NCI-H2171 (cell line): ENCODE data around the gene DFFB.
"Not testable (repeated sequence)": the region's sequence is repeated elsewhere in the genome, so short reads cannot be mapped to it uniquely, and the experiment has no call there.

ENCODE experiments used
- DNase-seq: peaks from one replicate; lab custom pipeline; 2025; lab: John Stamatoyannopoulos, UW

DFFB gene, protein sequence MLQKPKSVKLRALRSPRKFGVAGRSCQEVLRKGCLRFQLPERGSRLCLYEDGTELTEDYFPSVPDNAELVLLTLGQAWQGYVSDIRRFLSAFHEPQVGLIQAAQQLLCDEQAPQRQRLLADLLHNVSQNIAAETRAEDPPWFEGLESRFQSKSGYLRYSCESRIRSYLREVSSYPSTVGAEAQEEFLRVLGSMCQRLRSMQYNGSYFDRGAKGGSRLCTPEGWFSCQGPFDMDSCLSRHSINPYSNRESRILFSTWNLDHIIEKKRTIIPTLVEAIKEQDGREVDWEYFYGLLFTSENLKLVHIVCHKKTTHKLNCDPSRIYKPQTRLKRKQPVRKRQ

GRCh38 chr1:3856923-3857790 lies at the start of gene DFFB, which contains the start of gene CEP104:
Gene DFFB, plus strand, starts transcription at chr1:3857476. Its CDS starts 128 bp downstream, at chr1:3857604.
Gene CEP104, minus strand, starts transcription at chr1:3857211. Its CDS starts 4,804 bp downstream, at chr1:3852407.
- peak; percentile 98 for DNase-seq

- no peak for DNase-seq
These were observed 49.5 kb upstream of the DFFB start for GRCh38 chr1:3807769-3808168.

GRCh38 chr1:3809680-3810079 lies 47.6 kb upstream of the DFFB start:
- DNase-seq: no peak

DNA sequence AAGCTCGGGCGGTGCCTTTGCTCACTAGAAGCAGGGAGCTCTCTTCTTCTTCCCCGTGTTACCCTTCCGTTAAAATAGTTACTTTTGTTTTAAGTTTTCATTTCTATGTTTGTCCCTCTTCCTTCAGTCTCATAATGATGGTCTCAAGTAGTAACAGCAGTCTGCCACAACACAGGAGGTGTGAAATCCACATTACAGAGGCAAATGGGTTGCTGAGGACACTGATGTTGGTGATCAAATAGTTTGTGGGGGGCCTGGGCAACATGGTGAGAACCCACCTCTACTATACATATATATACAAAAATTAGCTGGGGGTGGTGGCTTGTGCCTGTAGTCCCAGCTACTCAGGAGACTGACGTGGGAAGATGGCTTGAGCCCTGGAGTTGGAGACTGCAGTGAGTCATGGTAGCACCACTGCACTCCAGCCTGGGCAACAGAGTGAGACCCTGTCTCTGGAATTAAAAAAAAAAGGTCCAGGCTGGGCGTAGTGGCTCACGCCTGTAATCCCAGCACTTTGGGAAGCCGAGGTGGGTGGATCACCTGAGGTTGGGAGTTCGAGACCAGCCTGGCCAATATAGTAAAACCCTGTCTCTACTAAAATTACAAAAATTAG lies 47.0 kb upstream of the DFFB start:
- not testable (repeated sequence) for DNase-seq

DNA sequence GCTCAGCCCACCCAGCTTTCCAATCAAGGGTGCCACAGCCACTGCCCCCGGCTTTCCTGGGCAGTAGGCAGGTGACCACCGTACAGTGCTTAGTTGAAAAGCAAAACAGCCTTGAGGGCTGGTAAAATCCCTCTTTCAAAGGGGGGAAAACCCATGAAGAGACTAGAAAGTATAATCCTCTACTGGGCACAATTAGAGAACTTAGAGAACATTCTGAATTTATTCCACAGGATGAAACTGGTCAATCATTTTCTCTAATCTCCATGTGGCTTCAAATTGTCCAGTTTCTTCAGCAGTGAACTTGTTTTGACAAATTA lies 45.7 kb upstream of the DFFB start:
- no peak for DNase-seq

- no peak for DNase-seq
These were observed 43.2 kb upstream of the DFFB start for GRCh38 chr1:3814065-3814464.

DNA sequence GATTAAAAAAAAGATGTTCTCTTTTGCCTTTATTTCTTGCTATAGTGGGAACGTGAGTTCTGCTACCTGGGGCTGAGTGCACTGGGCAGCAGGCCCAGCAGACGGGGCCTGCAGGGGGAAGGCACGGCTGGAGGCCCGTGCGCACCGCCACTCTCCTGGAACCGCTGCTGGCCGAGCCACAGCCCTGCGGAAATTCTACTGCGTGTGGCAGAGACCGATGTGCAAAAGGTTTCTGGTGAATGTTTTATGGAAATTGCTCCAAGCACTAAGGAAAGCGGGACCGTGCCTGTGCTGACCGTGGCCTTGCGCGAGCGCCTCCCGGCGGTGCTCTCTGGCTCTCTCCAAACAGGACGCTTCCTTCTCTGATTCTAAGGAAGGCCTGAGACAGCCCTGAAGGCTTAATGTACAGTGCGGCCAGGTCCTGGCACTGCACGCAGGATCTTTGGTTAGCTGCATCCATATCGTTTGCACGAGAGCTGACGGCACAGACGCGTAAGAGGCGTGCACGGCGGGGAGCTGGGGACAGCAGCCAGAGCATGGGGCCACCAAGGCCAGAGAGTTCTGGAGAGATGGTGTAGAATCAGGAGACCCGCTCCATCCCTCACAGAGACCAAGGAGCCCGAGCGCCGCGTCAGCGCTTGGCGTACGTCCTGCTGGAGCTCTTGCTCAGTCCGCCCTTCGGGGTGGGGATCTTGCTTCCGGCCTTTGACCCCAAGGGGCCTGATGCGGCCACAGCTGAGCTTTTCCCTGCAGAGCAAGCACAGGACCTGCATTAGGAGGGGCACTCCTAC lies 42.3 kb upstream of the DFFB start:
- no peak for DNase-seq

- no peak for DNase-seq
These were observed 40.7 kb upstream of the DFFB start for GRCh38 chr1:3816331-3817137.

GRCh38 chr1:3817138-3817740 lies 40.0 kb upstream of the DFFB start:
- no peak for DNase-seq

DNA sequence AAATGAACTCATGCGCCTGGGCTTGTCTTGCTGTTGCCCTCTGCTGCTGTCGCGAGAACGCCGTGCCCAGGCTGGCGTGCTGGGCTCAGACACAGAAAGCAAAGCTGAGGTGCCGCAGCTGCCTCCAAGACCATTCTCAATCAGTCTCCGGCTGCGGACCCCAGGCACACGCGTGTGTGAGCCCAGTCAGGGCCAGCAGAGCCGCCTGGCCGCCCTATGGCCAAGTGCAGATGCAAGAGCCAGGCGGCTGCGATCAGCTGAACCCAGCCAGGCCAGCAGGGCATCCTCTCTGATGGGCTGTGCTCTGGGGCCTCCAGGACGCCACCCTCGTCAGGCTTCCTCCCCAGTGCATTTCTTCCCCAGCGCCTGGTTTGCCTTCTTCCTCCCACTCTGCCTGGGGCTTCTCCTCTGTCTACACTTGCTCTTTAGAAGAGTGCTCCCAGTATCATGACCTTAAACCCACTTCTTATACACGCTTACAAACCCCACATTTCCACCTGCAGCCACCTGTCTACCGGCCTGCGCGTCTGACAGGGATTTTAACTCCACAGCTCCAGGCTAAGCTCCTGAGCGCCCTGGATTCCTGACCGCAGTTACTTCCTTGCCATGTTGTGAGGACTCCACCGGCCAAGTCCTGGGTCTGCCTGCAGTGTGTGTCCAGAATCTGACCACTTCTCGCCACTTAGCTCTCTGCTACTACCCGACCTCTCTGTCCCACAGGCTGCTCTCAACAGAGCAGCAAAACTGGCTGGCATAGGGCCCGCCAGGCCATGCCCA lies 39.3 kb upstream of the DFFB start:
- no peak for DNase-seq

DNA sequence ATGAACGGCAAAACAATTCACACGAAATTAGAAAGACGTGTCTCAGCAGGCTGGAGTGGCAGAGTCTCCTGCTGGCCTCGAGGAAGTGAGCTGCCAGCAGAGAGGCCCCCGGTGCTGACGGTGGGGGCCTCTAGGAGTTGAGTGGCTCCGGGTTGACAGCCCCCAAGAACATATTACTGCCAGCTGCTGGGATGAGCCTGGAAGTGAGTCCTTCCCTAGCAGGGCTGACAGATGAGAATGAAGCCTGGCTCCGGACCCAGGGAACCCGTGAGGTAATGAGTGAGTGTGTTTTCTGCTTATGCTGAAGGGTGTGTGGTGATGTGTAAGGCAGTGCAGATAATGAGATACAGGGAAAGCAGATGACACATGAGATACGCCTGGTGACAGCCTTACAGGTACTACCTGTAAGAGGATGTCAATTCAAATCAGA lies 37.5 kb upstream of the DFFB start:
- DNase-seq: peak; percentile 35

GRCh38 chr1:3820316-3820715 lies 37.0 kb upstream of the DFFB start:
- DNase-seq: no peak

- peak; percentile 85 for DNase-seq
These were observed 36.3 kb upstream of the DFFB start for GRCh38 chr1:3821004-3821403.

DNA sequence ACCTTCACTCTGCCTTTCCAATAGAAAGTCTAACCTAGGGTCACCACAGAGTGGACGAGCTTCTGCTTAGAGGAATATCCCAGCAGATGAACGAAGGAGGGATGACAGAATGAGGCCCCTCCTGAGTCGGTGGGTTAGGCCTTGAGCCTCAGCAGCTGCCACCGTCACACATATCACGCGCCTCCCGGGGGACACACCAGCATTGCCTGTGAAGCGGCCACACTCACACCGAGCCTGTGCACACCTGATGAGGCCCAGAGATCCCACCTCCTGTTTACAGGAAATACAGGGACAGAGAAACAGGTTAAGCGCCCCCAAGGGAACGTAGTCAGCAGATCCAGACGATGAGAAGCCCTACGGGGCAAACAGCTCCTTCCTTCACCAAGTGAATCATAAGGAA lies 35.8 kb upstream of the DFFB start:
- DNase-seq: peak; percentile 77

DNA sequence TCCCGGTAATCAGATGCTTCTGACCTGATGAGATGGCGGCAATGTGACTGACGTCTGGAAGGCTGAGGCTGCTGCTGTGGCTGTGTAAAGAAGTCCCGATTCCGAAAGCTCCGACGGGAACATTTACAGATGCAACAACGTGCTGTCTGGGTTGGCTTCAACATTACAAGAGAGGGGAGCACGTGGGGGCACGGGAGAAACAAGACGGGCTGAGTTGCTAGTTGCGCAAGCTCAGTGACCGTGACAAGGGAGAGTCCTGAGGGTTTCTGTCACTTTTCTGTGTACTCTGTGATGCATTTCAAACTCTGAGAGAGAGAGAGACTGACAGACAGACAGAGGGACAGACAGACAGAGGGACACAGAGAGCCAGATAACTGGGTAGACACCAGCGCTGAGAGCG lies 35.4 kb upstream of the DFFB start:
- DNase-seq: no peak

- DNase-seq: no peak
These were observed 34.9 kb upstream of the DFFB start for GRCh38 chr1:3822421-3822820.

DNA sequence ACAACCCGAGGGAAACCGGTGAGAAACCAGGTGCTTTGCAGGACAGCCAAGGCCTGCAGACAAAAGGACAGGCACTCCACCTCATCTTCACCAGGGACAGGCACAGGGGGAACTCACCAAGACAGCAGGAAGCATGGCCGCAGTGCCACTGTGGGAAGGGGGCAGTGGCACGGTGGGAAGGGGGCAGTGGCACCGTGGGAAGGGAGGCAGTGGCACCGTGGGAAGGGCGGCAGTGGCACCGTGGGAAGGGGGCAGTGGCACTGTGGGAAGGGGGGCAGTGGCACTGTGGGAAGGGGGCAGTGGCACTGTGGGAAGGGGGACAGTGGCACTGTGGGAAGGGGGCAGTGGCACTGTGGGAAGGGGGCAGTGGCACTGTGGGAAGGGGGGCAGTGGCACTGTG lies 32.6 kb upstream of the DFFB start:
- DNase-seq: no peak

- DNase-seq: no peak
These were observed 31.9 kb upstream of the DFFB start for GRCh38 chr1:3825356-3825755.

GRCh38 chr1:3827813-3828307 lies 29.4 kb upstream of the DFFB start:
- no peak for DNase-seq

DNA sequence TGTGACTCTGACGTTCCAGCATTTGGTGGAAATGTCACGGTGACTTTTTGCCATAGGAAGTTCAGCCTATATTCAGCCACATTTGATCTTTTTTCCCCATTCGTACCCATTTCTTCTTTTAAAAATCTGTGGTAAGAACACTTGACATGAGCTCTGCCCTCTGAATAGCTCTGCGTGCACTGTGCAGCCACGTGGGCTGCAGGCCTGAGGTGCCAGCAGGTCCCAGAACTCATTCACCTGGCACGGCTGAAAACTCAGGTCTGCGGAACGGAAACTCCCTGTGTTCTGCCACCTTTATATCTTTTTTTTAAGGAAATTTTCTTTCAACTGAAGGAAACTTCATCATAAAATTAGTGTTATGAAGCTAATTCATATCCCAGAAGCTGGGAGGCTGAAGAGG lies 28.9 kb upstream of the DFFB start:
- DNase-seq: no peak
